CD1c-positive myeloid dendritic cell (primary cell): ENCODE measurements around the gene RELA.
"Not testable (repeated sequence)": the region's sequence is repeated elsewhere in the genome, so short reads cannot be mapped to it uniquely, and the experiment has no call there.

Experiments used
- DNase-seq: peaks from one replicate; pipeline ENCODE4 v3.0.0-alpha.2; 2016; ENCODE audit errors: extremely low spot score

The RELA gene

GRCh38 chr11:65662799-65663638, at the start of gene RELA:
TSS of gene RELA (minus strand) at chr11:65662916. CDS start at chr11:65662832, 84 bp downstream.
- peak; percentile 94 for DNase-seq

- peak; percentile 99 for DNase-seq
These were observed 49.3 kb upstream of the RELA start, which contains the start of gene KAT5 for GRCh38 chr11:65711785-65712632. TSS of gene KAT5 (plus strand) at chr11:65712252. CDS start at chr11:65712268, 16 bp downstream.

- no peak for DNase-seq
These were observed 47.7 kb upstream of the RELA start for GRCh38 chr11:65710421-65710820.

- no peak for DNase-seq
These were observed 46.9 kb upstream of the RELA start for GRCh38 chr11:65709661-65710060.

- no peak for DNase-seq
These were observed 45.7 kb upstream of the RELA start for GRCh38 chr11:65708451-65708850.

- DNase-seq, result not testable (repeated sequence)
These were observed 44.3 kb upstream of the RELA start for GRCh38 chr11:65707002-65707401.

GRCh38 chr11:65706303-65706763, 43.6 kb upstream of the RELA start:
- DNase-seq, result peak; percentile 57

GRCh38 chr11:65703846-65704245, 41.1 kb upstream of the RELA start:
- no peak for DNase-seq

GRCh38 chr11:65701686-65702085, 39.0 kb upstream of the RELA start:
- no peak for DNase-seq

GRCh38 chr11:65700399-65700798, 37.7 kb upstream of the RELA start:
- DNase-seq, result peak; percentile 6

- no peak for DNase-seq
These were observed 36.6 kb upstream of the RELA start for GRCh38 chr11:65699306-65699705.

GRCh38 chr11:65698205-65698604, 35.5 kb upstream of the RELA start:
- no peak for DNase-seq

- no peak for DNase-seq
These were observed 34.3 kb upstream of the RELA start for GRCh38 chr11:65696802-65697552.

- DNase-seq, result no peak
These were observed 32.9 kb upstream of the RELA start for GRCh38 chr11:65695459-65696241.

GRCh38 chr11:65692367-65692766, 29.7 kb upstream of the RELA start:
- DNase-seq, result no peak

GRCh38 chr11:65691847-65692246, 29.1 kb upstream of the RELA start:
- not testable (repeated sequence) for DNase-seq

GRCh38 chr11:65685981-65686380, 23.3 kb upstream of the RELA start:
- DNase-seq, result no peak

- DNase-seq, result not testable (repeated sequence)
These were observed 20.8 kb upstream of the RELA start for GRCh38 chr11:65683480-65683879.

GRCh38 chr11:65680192-65680743, 17.6 kb upstream of the RELA start:
- no peak for DNase-seq

- no peak for DNase-seq
These were observed 10.3 kb upstream of the RELA start for GRCh38 chr11:65672982-65673381.
